Measurements from ENCODE around the gene AP4S1.
A peak's percentile ranks its signal among the peaks of the same experiment; 100 is the strongest.
"Not testable (repeated sequence)": the region's sequence is repeated elsewhere in the genome, so short reads cannot be mapped to it uniquely, and the experiment has no call there.

Gene AP4S1

GRCh38 chr14:31025367-31026076 lies at the start of gene AP4S1:
AP4S1 (plus strand) TSS chr14:31025649; CDS start chr14:31066197, 40,548 bp downstream.
- no peak for DNase-seq

GRCh38 chr14:30977752-30978151 lies 47.7 kb upstream of the AP4S1 start:
- no peak for DNase-seq

GRCh38 chr14:30980106-30980704 lies 45.2 kb upstream of the AP4S1 start:
- DNase-seq: peak; percentile 74

GRCh38 chr14:30980980-30981379 lies 44.5 kb upstream of the AP4S1 start:
- no peak for DNase-seq

- no peak for DNase-seq
These were observed 42.9 kb upstream of the AP4S1 start for GRCh38 chr14:30982533-30982932.

- no peak for DNase-seq
These were observed 41.6 kb upstream of the AP4S1 start for GRCh38 chr14:30983858-30984257.

GRCh38 chr14:30985796-30986195 lies 39.7 kb upstream of the AP4S1 start:
- no peak for DNase-seq

GRCh38 chr14:30988509-30988908 lies 36.9 kb upstream of the AP4S1 start:
- DNase-seq: peak; percentile 10

GRCh38 chr14:30990770-30991169 lies 34.7 kb upstream of the AP4S1 start:
- DNase-seq: peak; percentile 20

GRCh38 chr14:30991408-30991807 lies 34.0 kb upstream of the AP4S1 start:
- no peak for DNase-seq

- DNase-seq: no peak
These were observed 32.4 kb upstream of the AP4S1 start for GRCh38 chr14:30993071-30993470.

- peak; percentile 54 for DNase-seq
These were observed 30.5 kb upstream of the AP4S1 start for GRCh38 chr14:30994681-30995620.

- no peak for DNase-seq
These were observed 29.8 kb upstream of the AP4S1 start for GRCh38 chr14:30995689-30996088.

GRCh38 chr14:30996892-30997659 lies 28.4 kb upstream of the AP4S1 start:
- no peak for DNase-seq

- no peak for DNase-seq
These were observed 27.2 kb upstream of the AP4S1 start for GRCh38 chr14:30998100-30998706.

- DNase-seq: no peak
These were observed 26.2 kb upstream of the AP4S1 start for GRCh38 chr14:30999038-30999773.

GRCh38 chr14:31000629-31001338 lies 24.7 kb upstream of the AP4S1 start:
- no peak for DNase-seq

GRCh38 chr14:31001339-31001658 lies 24.1 kb upstream of the AP4S1 start:
- no peak for DNase-seq

GRCh38 chr14:31003284-31003683 lies 22.2 kb upstream of the AP4S1 start:
- DNase-seq: no peak

- DNase-seq: not testable (repeated sequence)
These were observed 21.4 kb upstream of the AP4S1 start for GRCh38 chr14:31004007-31004406.

GRCh38 chr14:31006703-31007102 lies 18.7 kb upstream of the AP4S1 start:
- no peak for DNase-seq

Measured in kidney glomerular epithelial cell (primary cell).